Karpas-422 (cell line): ENCODE results near the gene CHST15. TPM values are rescaled to one million over a fixed set of nuclear protein-coding genes. Genes with fewer than 3 reads are reported as not detected.
A peak's percentile ranks its signal among the peaks of the same experiment; 100 is the strongest.

Source experiments
- DNase-seq: peaks from one replicate; pipeline ENCODE4 v3.0.0-alpha.2; 2015
- H2AFZ ChIP-seq: fragments of 200-600 bp; sonication (generic); 2 replicates; pipeline ENCODE4 v1.6.1; 2014; ENCODE audit warnings: antibody characterized with exemption, low read length, mixed read lengths
- H3K27ac ChIP-seq: fragments of 200-600 bp; sonication (generic); 2 replicates; pipeline ENCODE4 v1.5.1; 2014; ENCODE audit warnings: mild to moderate bottlenecking, low read length, moderate library complexity
- H3K27me3 ChIP-seq: fragments of 200-600 bp; sonication (generic); 2 replicates; pipeline ENCODE4 v1.6.1; 2014; ENCODE audit warnings: low read length, mixed read lengths
- H3K36me3 ChIP-seq: fragments of 200-600 bp; sonication (generic); 2 replicates; pipeline ENCODE4 v1.6.1; 2014; ENCODE audit warnings: low read length, mixed read lengths; ENCODE audit not compliant: insufficient read depth
- H3K4me1 ChIP-seq: fragments of 200-600 bp; sonication (generic); 2 replicates; pipeline ENCODE4 v1.6.1; 2014; ENCODE audit warnings: mild to moderate bottlenecking, low read length, mixed read lengths
- H3K4me2 ChIP-seq: fragments of 200-600 bp; sonication (generic); 2 replicates; pipeline ENCODE4 v1.6.1; 2014; ENCODE audit warnings: low read length, low read depth, mild to moderate bottlenecking; ENCODE audit not compliant: poor library complexity, severe bottlenecking
- H3K4me3 ChIP-seq: fragments of 200-600 bp; sonication (generic); 2 replicates; pipeline ENCODE4 v1.5.1; 2014; ENCODE audit warnings: mild to moderate bottlenecking, antibody characterized with exemption, low read length, mixed read lengths
- H3K79me2 ChIP-seq: fragments of 200-600 bp; sonication (generic); 2 replicates; pipeline ENCODE4 v1.6.1; 2014; ENCODE audit warnings: mild to moderate bottlenecking, low read length, mixed read lengths
- H3K9ac ChIP-seq: fragments of 200-600 bp; sonication (generic); 2 replicates; pipeline ENCODE4 v1.6.0; 2014; ENCODE audit warnings: low read length
- H3K9me2 ChIP-seq: fragments of 200-600 bp; sonication (generic), shearing (Covaris generic); replicated peaks from 2 replicates; pipeline ENCODE4 v1.6.0; 2014; ENCODE audit warnings: mild to moderate bottlenecking, low read length, moderate library complexity; ENCODE audit not compliant: insufficient read depth
- H3K9me3 ChIP-seq: fragments of 300-700, 200-600 bp; sonication (generic); 2 replicates; pipeline ENCODE4 v1.6.1; 2014; ENCODE audit warnings: low read length, mixed read lengths
- H4K20me1 ChIP-seq: fragments of 200-600 bp; sonication (generic); 2 replicates; pipeline ENCODE4 v1.6.1; 2014; ENCODE audit warnings: mild to moderate bottlenecking, antibody characterized with exemption, low read length, low read depth; ENCODE audit not compliant: insufficient read depth
- total RNA-seq: library from RNA; depleted of rRNA; stranded (reverse); fragments of >200 nt; shearing (Covaris generic); gene quantifications from 2 replicates; pipeline ENCODE4 v1.2.3, GENCODE V29; 2014; ENCODE audit warnings: low replicate concordance

CHST15 gene
- total RNA-seq, 1 experiment from 2014 or later: not detected

GRCh38 chr10:123970927-123971286 is 122.5 kb downstream of the CHST15 start:
- DNase-seq: no peak
- no peaks in the 10 kb centered on the region for H3K4me1 ChIP-seq
- no peaks in the 10 kb centered on the region for H3K9me2 ChIP-seq
- no peak overlapping the region for H3K4me3 ChIP-seq
- no peaks in the 10 kb centered on the region for H3K9me3 ChIP-seq
- H3K27ac ChIP-seq: no peak overlapping the region
- H3K36me3 ChIP-seq: no peaks in the 10 kb centered on the region
- H3K27me3 ChIP-seq: no peaks in the 10 kb centered on the region; the same call in 1 of the 2 replicates
- H3K79me2 ChIP-seq: no peaks in the 10 kb centered on the region
- no peak overlapping the region for H3K4me2 ChIP-seq
- no peak overlapping the region for H2AFZ ChIP-seq
- no peaks in the 10 kb centered on the region for H4K20me1 ChIP-seq
- H3K9ac ChIP-seq: no peak overlapping the region

GRCh38 chr10:123970207-123970926 is 123.0 kb downstream of the CHST15 start:
- Histone ChIP-seq H3K4me3 (no peak overlapping the region), H3K79me2 (no peaks in the 10 kb centered on the region), H3K9ac (no peak overlapping the region), H2AFZ (no peak overlapping the region), H3K9me2 (no peaks in the 10 kb centered on the region), H3K27me3 (no peaks in the 10 kb centered on the region; the same call in 1 of the 2 replicates), H3K4me2 (no peak overlapping the region), H3K27ac (no peak overlapping the region), H3K4me1 (no peaks in the 10 kb centered on the region), H4K20me1 (no peaks in the 10 kb centered on the region), H3K36me3 (no peaks in the 10 kb centered on the region), H3K9me3 (no peaks in the 10 kb centered on the region)
- DNase-seq: no peak

- Histone ChIP-seq H3K4me1 (no peaks in the 10 kb centered on the region), H3K36me3 (no peaks in the 10 kb centered on the region), H3K9me2 (no peaks in the 10 kb centered on the region), H4K20me1 (no peaks in the 10 kb centered on the region), H3K79me2 (no peaks in the 10 kb centered on the region), H3K4me2 (no peak overlapping the region), H3K27me3 (no peaks in the 10 kb centered on the region), H2AFZ (no peak overlapping the region), H3K27ac (no peak overlapping the region), H3K4me3 (no peak overlapping the region), H3K9me3 (no peaks in the 10 kb centered on the region), H3K9ac (no peak overlapping the region)
- DNase-seq: peak; percentile 79
Observed at GRCh38 chr10:123967626-123968243, 125.7 kb downstream of the CHST15 start.

DNA sequence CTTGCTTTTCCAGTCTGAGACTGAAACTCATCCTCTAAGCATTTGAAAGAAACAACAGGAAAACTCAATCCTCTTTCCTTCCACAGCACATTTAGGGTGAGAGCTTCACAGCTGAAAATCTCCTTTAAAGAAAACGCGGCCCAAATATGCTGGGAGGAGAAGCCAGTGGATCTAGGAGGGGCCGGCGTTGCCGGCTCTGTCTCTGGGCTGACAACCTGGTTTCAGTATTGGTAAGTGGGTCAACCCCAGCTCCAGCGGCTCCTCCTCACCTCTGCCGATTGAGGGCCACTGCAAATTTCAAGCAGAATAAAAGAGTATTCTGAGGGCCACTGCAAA is 126.5 kb downstream of the CHST15 start:
- H3K4me2 ChIP-seq: no peak overlapping the region
- no peaks in the 10 kb centered on the region for H3K9me2 ChIP-seq
- H3K27ac ChIP-seq: no peak overlapping the region
- H3K9me3 ChIP-seq: no peaks in the 10 kb centered on the region
- H2AFZ ChIP-seq: no peak overlapping the region
- H3K36me3 ChIP-seq: no peaks in the 10 kb centered on the region
- no peaks in the 10 kb centered on the region for H3K79me2 ChIP-seq
- H4K20me1 ChIP-seq: no peaks in the 10 kb centered on the region
- H3K27me3 ChIP-seq: no peaks in the 10 kb centered on the region
- no peak overlapping the region for H3K4me3 ChIP-seq
- no peak for DNase-seq
- H3K4me1 ChIP-seq: no peaks in the 10 kb centered on the region
- no peak overlapping the region for H3K9ac ChIP-seq

DNA sequence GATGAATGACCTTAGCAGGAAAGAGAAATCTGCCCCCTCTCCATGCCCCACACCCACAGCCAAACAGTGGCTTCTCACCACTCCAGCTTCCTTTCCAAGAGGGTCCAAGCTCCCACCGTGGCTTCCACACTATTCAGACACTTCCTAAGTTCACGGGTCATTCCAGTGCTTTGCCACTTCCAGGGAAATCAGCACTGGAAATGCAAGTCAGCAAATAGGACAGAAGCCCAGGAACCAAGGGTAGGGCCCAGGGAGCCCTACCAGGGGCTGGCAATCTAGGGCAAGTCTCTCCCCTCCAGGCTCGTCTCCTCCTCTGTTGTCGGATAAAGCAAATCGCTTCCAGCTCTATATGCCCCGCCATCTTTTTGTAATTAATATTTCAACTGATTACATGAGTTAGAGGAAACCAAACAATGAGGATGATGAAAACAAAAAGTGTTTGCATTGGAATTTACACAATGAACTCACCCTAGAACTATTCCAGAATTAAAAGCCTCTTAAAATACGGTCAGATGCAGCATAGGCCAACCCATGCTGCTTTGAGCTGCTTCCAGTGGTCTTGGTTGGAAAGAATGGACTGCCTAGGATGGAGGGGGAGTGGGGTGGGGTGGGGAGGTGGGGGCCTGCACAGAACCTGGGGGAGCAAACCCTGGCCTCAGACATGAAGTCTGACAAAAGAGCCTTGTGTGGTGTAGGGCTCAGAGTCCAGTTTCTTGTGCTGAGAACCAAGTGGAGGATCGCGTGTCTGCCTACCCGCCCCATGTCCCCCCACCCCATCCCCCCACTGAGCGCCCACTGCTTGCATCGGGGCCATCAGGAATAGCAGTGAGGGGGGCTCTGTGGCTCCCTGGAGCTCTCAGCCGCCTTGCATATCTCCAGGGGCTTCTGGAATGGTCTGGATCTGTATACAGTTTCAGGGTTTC is 127.2 kb downstream of the CHST15 start:
- H3K79me2 ChIP-seq: no peaks in the 10 kb centered on the region
- no peaks in the 10 kb centered on the region for H3K27me3 ChIP-seq
- H3K36me3 ChIP-seq: no peaks in the 10 kb centered on the region
- no peak for DNase-seq
- no peaks in the 10 kb centered on the region for H3K9me2 ChIP-seq
- no peak overlapping the region for H3K4me3 ChIP-seq
- no peak overlapping the region for H3K4me2 ChIP-seq
- H3K9ac ChIP-seq: no peak overlapping the region
- no peaks in the 10 kb centered on the region for H3K4me1 ChIP-seq
- no peaks in the 10 kb centered on the region for H4K20me1 ChIP-seq
- no peaks in the 10 kb centered on the region for H3K9me3 ChIP-seq
- no peak overlapping the region for H3K27ac ChIP-seq
- no peak overlapping the region for H2AFZ ChIP-seq

GRCh38 chr10:123964953-123965352 is 128.4 kb downstream of the CHST15 start:
- DNase-seq: no peak
- Histone ChIP-seq H3K4me2 (no peak overlapping the region), H3K9me3 (no peaks in the 10 kb centered on the region), H3K9ac (no peak overlapping the region), H3K27ac (no peak overlapping the region), H2AFZ (no peak overlapping the region), H3K4me3 (no peak overlapping the region), H3K9me2 (no peaks in the 10 kb centered on the region), H3K4me1 (no peaks in the 10 kb centered on the region), H4K20me1 (no peaks in the 10 kb centered on the region), H3K27me3 (no peaks in the 10 kb centered on the region), H3K36me3 (no peaks in the 10 kb centered on the region), H3K79me2 (no peaks in the 10 kb centered on the region)

DNA sequence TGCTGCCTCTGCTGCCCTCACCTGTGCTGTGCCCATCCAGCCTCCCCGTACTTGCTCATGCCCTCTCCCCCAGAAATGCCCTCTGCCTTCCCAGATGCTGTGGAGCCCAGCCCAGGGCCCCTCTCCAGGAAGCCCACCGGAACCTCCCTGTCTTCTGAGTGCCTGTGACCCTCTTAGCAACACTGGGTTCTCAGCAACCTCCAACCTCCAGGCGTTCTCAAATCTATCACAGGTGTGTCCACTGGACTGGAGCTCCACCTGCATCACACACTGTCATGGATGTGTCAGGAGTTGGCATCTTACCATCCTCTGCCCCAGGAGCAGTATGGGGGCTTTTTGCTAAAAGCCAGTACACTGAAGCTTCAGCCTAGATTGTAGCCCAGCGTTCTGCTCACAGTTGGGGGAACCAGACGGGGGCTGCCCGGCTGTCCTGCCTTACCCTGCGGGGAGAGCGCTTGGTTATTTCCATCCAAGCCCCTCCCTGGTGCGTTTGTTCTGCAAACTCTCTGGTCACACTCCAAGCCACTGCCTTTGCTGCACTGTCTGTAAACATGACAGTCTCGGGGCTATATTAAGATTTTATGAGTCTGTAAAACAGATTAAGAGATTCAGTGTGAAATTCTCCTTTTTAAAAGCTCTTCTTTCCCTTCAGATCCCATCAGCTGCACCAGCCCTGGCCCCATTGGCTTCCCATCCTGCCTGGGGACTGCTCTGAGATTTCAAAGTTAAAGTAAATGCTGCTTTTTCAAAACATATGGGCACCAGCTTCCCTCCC is 130.5 kb downstream of the CHST15 start:
- H3K27ac ChIP-seq: no peak overlapping the region
- no peaks in the 10 kb centered on the region for H3K79me2 ChIP-seq
- no peak for DNase-seq
- H3K4me1 ChIP-seq: no peaks in the 10 kb centered on the region
- no peak overlapping the region for H3K9ac ChIP-seq
- no peak overlapping the region for H2AFZ ChIP-seq
- no peak overlapping the region for H3K4me2 ChIP-seq
- H3K27me3 ChIP-seq: no peaks in the 10 kb centered on the region
- H3K36me3 ChIP-seq: no peaks in the 10 kb centered on the region
- H3K9me3 ChIP-seq: no peaks in the 10 kb centered on the region
- H4K20me1 ChIP-seq: no peaks in the 10 kb centered on the region
- H3K9me2 ChIP-seq: no peaks in the 10 kb centered on the region
- no peak overlapping the region for H3K4me3 ChIP-seq

DNA sequence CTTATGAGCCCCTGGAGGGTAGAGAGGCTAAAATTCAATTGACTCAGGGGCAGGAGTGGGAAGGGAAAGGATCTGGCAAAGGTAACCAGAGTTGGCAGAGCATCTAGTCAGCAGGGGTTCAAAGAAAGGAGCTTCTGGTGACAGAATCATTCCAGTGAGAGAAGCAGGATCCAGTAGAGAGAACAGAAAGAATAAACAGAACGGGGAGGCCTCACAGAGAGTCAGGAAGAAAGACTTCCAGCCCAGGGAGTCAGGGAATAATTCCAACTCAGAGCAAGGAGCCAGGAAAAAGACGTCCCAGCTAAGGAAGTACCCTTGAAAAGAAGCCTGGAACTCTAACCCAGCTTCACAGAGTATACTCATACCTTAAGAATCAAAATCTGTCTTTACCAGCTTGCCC is 135.2 kb downstream of the CHST15 start:
- no peaks in the 10 kb centered on the region for H3K27me3 ChIP-seq
- H3K9me2 ChIP-seq: no peaks in the 10 kb centered on the region
- H3K4me1 ChIP-seq: no peaks in the 10 kb centered on the region
- no peak overlapping the region for H3K27ac ChIP-seq
- no peak overlapping the region for H3K9ac ChIP-seq
- no peaks in the 10 kb centered on the region for H3K79me2 ChIP-seq
- H3K4me2 ChIP-seq: no peak overlapping the region
- H3K36me3 ChIP-seq: no peaks in the 10 kb centered on the region
- H3K4me3 ChIP-seq: no peak overlapping the region
- no peak for DNase-seq
- no peak overlapping the region for H2AFZ ChIP-seq
- no peaks in the 10 kb centered on the region for H4K20me1 ChIP-seq
- H3K9me3 ChIP-seq: no peaks in the 10 kb centered on the region
